Chondrocyte (in vitro differentiated cells): ENCODE measurements around the gene DISC1. TPM values are rescaled to one million over a fixed set of nuclear protein-coding genes. Genes with fewer than 3 reads are reported as not detected.

Experiments
- DNase-seq: peaks from one replicate; pipeline ENCODE4 v3.0.0; 2021; ENCODE audit warnings: mixed read lengths, low spot score
- H3K27ac Mint-ChIP-seq: one replicate; pipeline ENCODE4 v1.8.0; 2021; ENCODE audit warnings: mild to moderate bottlenecking, moderate library complexity, mixed read lengths; ENCODE audit not compliant: unreplicated experiment
- H3K27me3 Mint-ChIP-seq: 2 replicates; pipeline ENCODE4 v1.8.0; 2021; ENCODE audit warnings: low read depth, mixed read lengths
- H3K36me3 Mint-ChIP-seq: 2 replicates; pipeline ENCODE4 v1.8.0; 2021; ENCODE audit warnings: low read depth, mixed read lengths
- H3K4me1 Mint-ChIP-seq: 2 replicates; pipeline ENCODE4 v1.8.0; 2021; ENCODE audit warnings: low read depth, mild to moderate bottlenecking, mixed read lengths
- H3K4me3 Mint-ChIP-seq: one replicate; pipeline ENCODE4 v1.8.0; 2021; ENCODE audit warnings: mild to moderate bottlenecking, moderate library complexity, mixed read lengths; ENCODE audit not compliant: unreplicated experiment
- H3K9me3 Mint-ChIP-seq: 2 replicates; pipeline ENCODE4 v1.8.0; 2021; ENCODE audit warnings: low read depth, mixed read lengths
- total RNA-seq: library from RNA; stranded (reverse); gene quantifications from 3 replicates; pipeline ENCODE4 v1.2.1, GENCODE V29; 2021
- TF ChIP-seq, protein P1 (sequence below): fragments of 200-600 bp; sonication (generic); IDR thresholded peaks from 2 replicates; pipeline ENCODE4 v1.5.0; 2021; ENCODE audit warnings: antibody characterized with exemption, mild to moderate bottlenecking, moderate library complexity

DISC1 gene
- total RNA-seq, 1 donor from 2014 or later, result 5.0 TPM

DNA sequence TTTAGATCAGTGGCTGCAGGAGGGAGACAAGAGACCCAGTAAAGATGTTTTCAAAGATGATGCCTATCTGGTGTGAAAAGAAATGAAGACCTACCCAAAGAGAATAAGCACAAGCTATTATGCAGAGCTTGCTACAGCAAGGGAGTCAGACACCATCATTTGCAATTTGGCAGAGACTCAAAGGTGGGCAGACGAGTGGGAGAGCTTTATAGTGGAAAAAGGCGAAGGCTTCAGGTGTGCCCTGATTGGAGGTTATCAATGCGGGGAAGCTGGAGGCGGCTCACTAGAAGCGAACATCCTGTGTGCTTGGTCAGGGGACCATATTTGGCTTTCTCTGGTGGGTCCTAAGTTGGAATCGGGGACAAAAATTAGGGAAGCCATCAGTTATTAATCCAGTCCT, 183.8 kb downstream of the DISC1 start:
- TF ChIP-seq, protein P1, sequence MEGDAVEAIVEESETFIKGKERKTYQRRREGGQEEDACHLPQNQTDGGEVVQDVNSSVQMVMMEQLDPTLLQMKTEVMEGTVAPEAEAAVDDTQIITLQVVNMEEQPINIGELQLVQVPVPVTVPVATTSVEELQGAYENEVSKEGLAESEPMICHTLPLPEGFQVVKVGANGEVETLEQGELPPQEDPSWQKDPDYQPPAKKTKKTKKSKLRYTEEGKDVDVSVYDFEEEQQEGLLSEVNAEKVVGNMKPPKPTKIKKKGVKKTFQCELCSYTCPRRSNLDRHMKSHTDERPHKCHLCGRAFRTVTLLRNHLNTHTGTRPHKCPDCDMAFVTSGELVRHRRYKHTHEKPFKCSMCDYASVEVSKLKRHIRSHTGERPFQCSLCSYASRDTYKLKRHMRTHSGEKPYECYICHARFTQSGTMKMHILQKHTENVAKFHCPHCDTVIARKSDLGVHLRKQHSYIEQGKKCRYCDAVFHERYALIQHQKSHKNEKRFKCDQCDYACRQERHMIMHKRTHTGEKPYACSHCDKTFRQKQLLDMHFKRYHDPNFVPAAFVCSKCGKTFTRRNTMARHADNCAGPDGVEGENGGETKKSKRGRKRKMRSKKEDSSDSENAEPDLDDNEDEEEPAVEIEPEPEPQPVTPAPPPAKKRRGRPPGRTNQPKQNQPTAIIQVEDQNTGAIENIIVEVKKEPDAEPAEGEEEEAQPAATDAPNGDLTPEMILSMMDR, result no peak
- no peak for DNase-seq
- H3K36me3 Mint-ChIP-seq, result peaks cover 10% of the 10 kb centered on the region
- peaks cover 9% of the 10 kb centered on the region for H3K9me3 Mint-ChIP-seq
- no peak overlapping the region for H3K4me3 Mint-ChIP-seq
- peaks cover 21% of the 10 kb centered on the region for H3K4me1 Mint-ChIP-seq
- H3K27ac Mint-ChIP-seq, result no peak overlapping the region
- H3K27me3 Mint-ChIP-seq, result no peaks in the 10 kb centered on the region

GRCh38 chr1:231814021-231814420, 187.4 kb downstream of the DISC1 start:
- no peak overlapping the region for H3K4me3 Mint-ChIP-seq
- H3K36me3 Mint-ChIP-seq, result peaks cover 13% of the 10 kb centered on the region
- no peak overlapping the region for H3K27ac Mint-ChIP-seq

GRCh38 chr1:231814521-231814920, 187.9 kb downstream of the DISC1 start:
- Mint-ChIP-seq H3K27ac (no peak overlapping the region), H3K4me3 (no peak overlapping the region), H3K27me3 (no peaks in the 10 kb centered on the region), H3K36me3 (peaks cover 13% of the 10 kb centered on the region), H3K4me1 (peaks cover 21% of the 10 kb centered on the region), H3K9me3 (peaks cover 13% of the 10 kb centered on the region)
- DNase-seq, result no peak
- TF ChIP-seq, protein P1, result no peak

More at GRCh38 chr1:231814021-231814420, 187.4 kb downstream of the DISC1 start:
- H3K4me1 Mint-ChIP-seq, result peaks cover 23% of the 10 kb centered on the region
- no peak for DNase-seq
- H3K9me3 Mint-ChIP-seq, result peaks cover 13% of the 10 kb centered on the region
- TF ChIP-seq, protein P1, result no peak
- H3K27me3 Mint-ChIP-seq, result no peaks in the 10 kb centered on the region

DNA sequence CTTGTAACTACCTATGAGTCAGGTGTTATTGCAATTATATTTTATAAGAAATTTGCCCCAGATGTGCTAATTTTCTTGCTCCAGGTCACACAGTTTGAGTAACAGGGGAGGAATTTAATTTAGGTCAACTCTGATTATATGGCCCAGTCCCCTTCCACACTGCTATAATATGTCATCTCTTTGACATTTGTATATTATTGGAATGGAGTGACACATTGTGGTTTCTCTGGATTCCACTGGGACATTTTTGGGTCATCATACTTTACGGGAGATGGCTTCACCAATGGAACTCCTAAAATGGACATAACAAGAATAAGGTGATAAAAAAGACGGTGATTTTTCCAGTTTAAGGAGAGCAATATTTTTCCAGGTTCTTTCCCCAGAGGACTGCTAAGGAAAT, 191.2 kb downstream of the DISC1 start:
- Mint-ChIP-seq H3K27ac (no peak overlapping the region), H3K36me3 (peaks cover 13% of the 10 kb centered on the region), H3K4me3 (no peak overlapping the region), H3K27me3 (no peaks in the 10 kb centered on the region), H3K4me1 (peaks cover 21% of the 10 kb centered on the region), H3K9me3 (peaks cover 13% of the 10 kb centered on the region)
- TF ChIP-seq, protein P1, result no peak
- no peak for DNase-seq

GRCh38 chr1:231818337-231818736, 191.7 kb downstream of the DISC1 start:
- TF ChIP-seq, protein P1, result no peak
- Mint-ChIP-seq H3K27ac (no peak overlapping the region), H3K4me1 (peaks cover 21% of the 10 kb centered on the region), H3K4me3 (no peak overlapping the region), H3K36me3 (peaks cover 9% of the 10 kb centered on the region), H3K27me3 (no peaks in the 10 kb centered on the region), H3K9me3 (peaks cover 9% of the 10 kb centered on the region)
- DNase-seq, result no peak
